GM12878 (cell line): ENCODE measurements around the gene TOB1. TPM values are rescaled to one million over a fixed set of nuclear protein-coding genes. Genes with fewer than 3 reads are reported as not detected.

Source experiments
- ATAC-seq: fragments of 200-7000 bp; cut with Tn5 transposase; 3 replicates; pipeline ENCODE4 v1.9.1; 2020; ENCODE audit warnings: mild to moderate bottlenecking, moderate library complexity
- BruUV-seq: library from RNA; stranded (reverse); fragments of 400-500 nt; replicated peaks from 2 replicates; lab custom pipeline; 2021; lab: Mats Ljungman, UMichigan
- CTCF ChIA-PET: fragments of 300-600 bp; sonication (Branson Sonifier 250); formaldehyde crosslinking; extraction: SDS; loops from one replicate; lab custom pipeline; 2021; ENCODE audit warnings: inconsistent platforms; lab: Yijun Ruan, JAX
- POLR2A ChIA-PET: fragments of 350-600 bp; formaldehyde crosslinking; extraction: SDS; loops from one replicate; lab custom pipeline; 2021; ENCODE audit warnings: inconsistent platforms; lab: Charles Lee
- RAD21 ChIA-PET: fragments of 300-600 bp; sonication (Branson Sonifier 250); formaldehyde crosslinking; loops from one replicate; lab custom pipeline; 2023; ENCODE audit warnings: antibody characterized with exemption; ENCODE audit not compliant: unreplicated experiment; lab: Charles Lee
- SMC1A ChIA-PET: fragments of 300-600 bp; sonication (Branson Sonifier 250); formaldehyde crosslinking; loops from one replicate; lab custom pipeline; 2023; ENCODE audit not compliant: unreplicated experiment, uncharacterized antibody; lab: Charles Lee
- DNase-seq: peaks from one replicate; pipeline ENCODE4 v3.0.0-alpha.2; 2011; ENCODE audit warnings: low read depth, low spot score
- FAIRE-seq: peaks from 3 replicates; lab custom pipeline; 2011; peaks lifted over from hg19 to GRCh38; lab: Jason Lieb, UNC
- H2AFZ ChIP-seq: 2 replicates; pipeline ENCODE4 v1.6.0; 2011; ENCODE audit warnings: low read depth, low read length, control low read depth; ENCODE audit not compliant: control insufficient read depth
- H3K27ac ChIP-seq: 2 replicates; pipeline ENCODE4 v1.5.1; 2011; ENCODE audit warnings: control low read depth; ENCODE audit not compliant: control insufficient read depth, insufficient read depth
- H3K27me3 ChIP-seq, 2 experiments: replicated peaks in 1 of 2; 2 replicates each; pipeline versions ENCODE4 v1.6.0 to v1.6.1; 2011; ENCODE audit warnings: low read length in 1 of 2; ENCODE audit not compliant: control insufficient read depth in 2 of 2, insufficient read depth in 2 of 2
- H3K36me3 ChIP-seq, 2 experiments: 2 replicates each; pipeline ENCODE4 v1.5.1; 2011; ENCODE audit warnings: low read length in 1 of 2; ENCODE audit not compliant: control insufficient read depth in 2 of 2, insufficient read depth in 2 of 2
- H3K4me1 ChIP-seq: 2 replicates; pipeline ENCODE4 v1.6.1; 2011; ENCODE audit warnings: mild to moderate bottlenecking, low read length, moderate library complexity, mixed read lengths; ENCODE audit not compliant: control insufficient read depth, insufficient read depth
- H3K4me2 ChIP-seq: 2 replicates; pipeline ENCODE4 v1.6.0; 2011; ENCODE audit warnings: control low read depth; ENCODE audit not compliant: control insufficient read depth, insufficient read depth
- H3K4me3 ChIP-seq: fragments of 200-600 bp; sonication (generic); 2 replicates; pipeline ENCODE4 v1.5.1; 2016
- H3K79me2 ChIP-seq: 2 replicates; pipeline ENCODE4 v1.6.0; 2011; ENCODE audit warnings: low read length; ENCODE audit not compliant: control insufficient read depth, insufficient read depth
- H3K9ac ChIP-seq: 2 replicates; pipeline ENCODE4 v1.8.0; 2011; ENCODE audit warnings: low read length, control low read depth, mixed read lengths; ENCODE audit not compliant: control insufficient read depth, insufficient read depth
- H3K9me3 ChIP-seq: replicated peaks from 3 replicates; pipeline ENCODE4 v1.5.1; 2011; ENCODE audit warnings: mild to moderate bottlenecking, low read length; ENCODE audit not compliant: control insufficient read depth, insufficient read depth
- H4K20me1 ChIP-seq: 2 replicates; pipeline ENCODE4 v1.6.0; 2011; ENCODE audit not compliant: control insufficient read depth, insufficient read depth
- ATF7 ChIP-seq: fragments of 450-650 bp; IDR thresholded peaks from 2 replicates; pipeline ENCODE4 v1.6.1; 2016; ENCODE audit warnings: low read depth, mild to moderate bottlenecking
- E2F8 ChIP-seq: fragments of 450-650 bp; IDR thresholded peaks from 2 replicates; pipeline ENCODE4 v1.6.1; 2018; ENCODE audit warnings: mild to moderate bottlenecking, low read depth, moderate library complexity; ENCODE audit not compliant: partially characterized antibody
- GABPA ChIP-seq: IDR thresholded peaks from 2 replicates; pipeline ENCODE4 v1.6.1; 2014; ENCODE audit warnings: antibody characterized with exemption, low read depth, mild to moderate bottlenecking, inconsistent platforms
- HCFC1 ChIP-seq: fragments of 150-350 bp; IDR thresholded peaks from 2 replicates; pipeline ENCODE4 v1.6.1; 2014; ENCODE audit warnings: low read length
- NBN ChIP-seq: fragments of 450-650 bp; IDR thresholded peaks from 2 replicates; pipeline ENCODE4 v1.6.1; 2016
- PAX5 ChIP-seq: IDR thresholded peaks from 2 replicates; pipeline ENCODE4 v1.6.1; 2011; ENCODE audit warnings: low read depth, low read length, borderline replicate concordance
- POLR2AphosphoS5 ChIP-seq: IDR thresholded peaks from 2 replicates; pipeline ENCODE4 v1.6.1; 2011; ENCODE audit warnings: mild to moderate bottlenecking, low read length, inconsistent platforms
- RELA ChIP-seq: fragments of 450-650 bp; IDR thresholded peaks from 2 replicates; pipeline ENCODE4 v1.8.0; 2014; ENCODE audit warnings: borderline replicate concordance; ENCODE audit not compliant: partially characterized antibody
- SMC3 ChIP-seq: IDR thresholded peaks from 2 replicates; pipeline ENCODE4 v1.6.1; 2011; ENCODE audit warnings: low read length, improper control_type of control experiment, borderline replicate concordance
- TCF12 ChIP-seq: IDR thresholded peaks from 2 replicates; pipeline ENCODE4 v1.6.1; 2011; ENCODE audit warnings: low read depth, mild to moderate bottlenecking, low read length
- ZNF217 ChIP-seq: fragments of 450-650 bp; IDR thresholded peaks from 2 replicates; pipeline ENCODE4 v1.6.1; 2017; ENCODE audit warnings: antibody characterized with exemption, mild to moderate bottlenecking
- WGBS: methylation state at CpG from one replicate; pipeline ENCODE4 v1.1.6; 2016; ENCODE audit warnings: low lambda C conversion rate; ENCODE audit not compliant: insufficient replicate concordance, insufficient coverage; ENCODE audit errors: missing lambda C conversion rate; 5-methylcytosine and 5-hydroxymethylcytosine counted together
- in situ Hi-C: fragments of 300-500 bp; cut with MboI; formaldehyde crosslinking; loops from 9 replicates; pipeline ENCODE4 v1.14.3; 2018; ENCODE audit warnings: mixed read lengths
- intact Hi-C: fragments of 100-400 bp; cut with micrococcal nuclease; formaldehyde crosslinking; loops from one replicate; pipeline ENCODE4 v1.14.2; 2022; ENCODE audit not compliant: unreplicated experiment
- polyA plus RNA-seq, 11 experiments: library from polyadenylated mRNA; depleted of rRNA in 4 of 11; unstranded in 6 of 11; stranded (reverse) in 5 of 11; fragments of >200 nt; fragmentation: Nextera tagmentation in 4 of 11; fragmentation: Illumina TruSeq in 1 of 11; extraction: Ambion mirVana in 4 of 11; extraction: Trizol in 1 of 11; gene quantifications; 1 replicate in 1 of 11; 2 replicates in 10 of 11; pipeline versions ENCODE4 v1.2.1 to v1.2.3, GENCODE V29; 2011 to 2016; ENCODE audit warnings: inconsistent platforms in 2 of 11, missing spikeins in 2 of 11, low read depth in 1 of 11
- total RNA-seq, 4 experiments: library from RNA; depleted of rRNA in 3 of 4; stranded (reverse); fragments of >200 nt in 3 of 4; fragmentation: Illumina TruSeq in 1 of 4; extraction: Trizol in 1 of 4; gene quantifications; 2 replicates each; pipeline versions ENCODE4 v1.2.1 to v1.2.3, GENCODE V29; 2013 to 2021

The TOB1 gene
- total and polyA plus RNA-seq, 10 of the 15 experiments (the other 5 are each of a cell fraction or from before 2014, with no cell fraction given) = 5.0 to 32.4 (median 13.7) TPM

GRCh38 chr17:50856431-50856830, 9.7 kb downstream of the TOB1 start:
- ChIA-PET SMC1A (interaction anchor here (0.6 to 1.8 kb wide), 8 partner anchors 10 to 109 kb away, joined by 3 to 7 read pairs (median 3); partner anchors contain the start of gene TOB1), RAD21 (interaction anchor here (0.7 to 1.7 kb wide), 4 partner anchors 10 to 101 kb away, joined by 3 to 8 read pairs (median 4); partner anchors contain the start of gene TOB1), CTCF (interaction anchor here (0.6 to 11.0 kb wide), 5 partner anchors 9 to 121 kb away, joined by 3 to 309 read pairs (median 3); partner anchors contain the start of gene TOB1), POLR2A (interaction anchor here (0.6 kb wide), 1 partner anchor 423 kb away, joined by 3 read pairs; no protein-coding TSS in a partner anchor)
- no peak overlapping the region for H2AFZ ChIP-seq
- no peak for FAIRE-seq
- BruUV-seq = no TSS peak
- H3K4me3 ChIP-seq = no peak overlapping the region
- 70% methylated on average over 2 of the region's 2 CpGs for WGBS
- H3K4me2 ChIP-seq = no peak overlapping the region
- H3K27me3 ChIP-seq = no peaks in the 10 kb centered on the region; a peak in 1 of 4 replicates
- TF ChIP-seq GABPA = no peak
- TF ChIP-seq TCF12 = no peak
- TF ChIP-seq ZNF217 = no peak
- no peak for TF ChIP-seq NBN
- TF ChIP-seq E2F8 = no peak
- TF ChIP-seq POLR2AphosphoS5 = no peak
- no peak for TF ChIP-seq HCFC1
- no peak for TF ChIP-seq RELA
- TF ChIP-seq PAX5 = no peak
- TF ChIP-seq SMC3 = no peak
- TF ChIP-seq ATF7 = no peak
- H3K9me3 ChIP-seq = no peaks in the 10 kb centered on the region
- no peaks in the 10 kb centered on the region for H4K20me1 ChIP-seq
- H3K9ac ChIP-seq = no peak overlapping the region
- no peaks in the 10 kb centered on the region for H3K79me2 ChIP-seq
- ATAC-seq = no peak
- H3K4me1 ChIP-seq = peaks cover 3% of the 10 kb centered on the region; the same call in 1 of the 2 replicates
- intact Hi-C loops (no loop called here), in situ Hi-C loops (no loop called here)
- no peak overlapping the region for H3K27ac ChIP-seq
- no peak for DNase-seq
- no peaks in the 10 kb centered on the region for H3K36me3 ChIP-seq
